Measurements from ENCODE around the gene FAM72B. TPM values are rescaled to one million over a fixed set of nuclear protein-coding genes. Genes with fewer than 3 reads are reported as not detected.
"Not testable (repeated sequence)": the region's sequence is repeated elsewhere in the genome, so short reads cannot be mapped to it uniquely, and the experiment has no call there.

FAM72B gene
- total and polyA plus RNA-seq, 2 donors, result 3.5 to 8.5 TPM

DNA sequence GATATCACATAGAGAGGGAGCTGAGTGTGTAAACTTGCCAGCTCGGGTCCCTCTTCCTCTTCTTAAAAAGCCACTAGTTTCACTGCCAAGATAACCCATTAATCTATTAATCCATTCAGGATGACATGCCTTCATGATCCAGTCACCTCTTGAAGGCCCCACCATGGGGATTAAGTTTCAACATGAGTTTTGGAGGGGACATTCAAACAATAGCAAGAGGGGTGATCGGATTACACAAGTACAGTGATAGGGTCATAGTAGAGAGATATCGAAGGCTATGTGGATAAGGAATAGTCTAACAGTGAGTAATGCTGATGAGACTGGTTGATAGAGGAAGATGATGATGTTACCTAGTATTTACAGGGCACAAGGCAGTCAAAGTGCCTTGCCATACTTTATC, 18.8 kb upstream of the FAM72B start:
- DNase-seq (ENCODE audit: low read depth in 6 of 9, low spot score in 9 of 9); H3K27me3 ChIP-seq (ENCODE audit: control insufficient read depth in 2 of 2, insufficient read depth in 1 of 2, low read length in 1 of 2); H3K36me3 ChIP-seq (ENCODE audit: control insufficient read depth in 2 of 2, insufficient read depth in 2 of 2, low read length in 1 of 2); H3K27ac ChIP-seq (ENCODE audit: low read depth in 1 of 2, low read length in 1 of 2); H3K4me1 ChIP-seq (ENCODE audit: control insufficient read depth in 2 of 2, insufficient read depth in 2 of 2, low read length in 2 of 2); H3K9me3 ChIP-seq (ENCODE audit: control insufficient read depth in 2 of 2, insufficient read depth in 1 of 2, low read length in 1 of 2); H3K4me3 ChIP-seq (ENCODE audit: low read length in 2 of 2): not testable (repeated sequence)
- 99% methylated on average over 3 of the region's 3 CpGs for WGBS

DNA sequence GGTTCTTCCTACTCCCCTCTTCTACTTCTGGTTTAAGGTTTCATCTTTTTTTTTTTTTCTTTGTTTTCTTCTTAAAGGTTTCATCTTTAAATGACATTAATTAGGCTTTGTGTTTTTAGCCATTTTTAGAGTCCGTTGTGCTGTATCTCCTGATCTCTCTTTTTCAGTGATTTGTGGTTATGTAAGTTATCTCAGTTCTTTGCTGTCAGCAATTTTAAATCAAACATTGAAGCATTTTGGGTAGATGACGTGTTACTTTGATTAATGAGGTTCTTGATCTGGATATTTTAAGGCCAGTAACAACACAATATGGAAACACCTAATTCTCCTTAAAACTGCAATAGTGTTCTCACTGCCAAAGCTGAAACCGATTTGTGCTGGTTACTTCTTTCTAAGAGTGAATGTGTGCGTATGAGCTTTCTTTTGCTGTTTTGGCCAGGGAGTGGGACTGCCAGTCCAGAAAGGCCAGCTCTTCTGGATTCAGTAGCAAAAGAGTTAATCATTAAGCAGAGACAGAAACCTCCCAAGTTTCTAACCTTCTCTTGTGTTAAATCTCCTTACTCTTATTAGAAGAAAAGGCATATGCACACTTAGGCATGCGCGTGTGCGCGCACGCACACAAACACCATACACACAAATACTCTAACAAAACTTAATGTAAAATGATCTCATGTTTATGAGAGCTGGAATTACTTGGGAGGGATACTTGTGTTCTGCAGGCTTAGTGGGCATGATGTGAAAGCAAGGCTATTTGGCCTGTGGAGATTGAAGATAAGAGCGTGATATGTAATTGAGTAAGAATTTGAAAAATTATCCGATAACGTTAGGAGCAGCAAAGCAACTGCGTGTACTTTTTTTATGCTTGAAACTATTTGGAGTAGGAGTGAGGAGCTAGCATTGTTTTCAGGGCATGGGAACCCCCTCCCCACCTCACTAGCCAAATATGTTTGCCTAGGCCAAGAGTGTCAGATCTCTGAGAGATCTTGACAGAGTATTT, 17.1 kb upstream of the FAM72B start:
- H3K36me3 ChIP-seq (ENCODE audit: control insufficient read depth in 2 of 2, insufficient read depth in 2 of 2, low read length in 1 of 2); H3K4me1 ChIP-seq (ENCODE audit: control insufficient read depth in 2 of 2, insufficient read depth in 2 of 2, low read length in 2 of 2); H3K27ac ChIP-seq (ENCODE audit: low read depth in 1 of 2, low read length in 1 of 2); DNase-seq (ENCODE audit: low read depth in 6 of 9, low spot score in 9 of 9); H3K9me3 ChIP-seq (ENCODE audit: control insufficient read depth in 2 of 2, insufficient read depth in 1 of 2, low read length in 1 of 2); H3K27me3 ChIP-seq (ENCODE audit: control insufficient read depth in 2 of 2, insufficient read depth in 1 of 2, low read length in 1 of 2); H3K4me3 ChIP-seq (ENCODE audit: low read length in 2 of 2): not testable (repeated sequence)
- 91% methylated on average over 9 of the region's 13 CpGs for WGBS

DNA sequence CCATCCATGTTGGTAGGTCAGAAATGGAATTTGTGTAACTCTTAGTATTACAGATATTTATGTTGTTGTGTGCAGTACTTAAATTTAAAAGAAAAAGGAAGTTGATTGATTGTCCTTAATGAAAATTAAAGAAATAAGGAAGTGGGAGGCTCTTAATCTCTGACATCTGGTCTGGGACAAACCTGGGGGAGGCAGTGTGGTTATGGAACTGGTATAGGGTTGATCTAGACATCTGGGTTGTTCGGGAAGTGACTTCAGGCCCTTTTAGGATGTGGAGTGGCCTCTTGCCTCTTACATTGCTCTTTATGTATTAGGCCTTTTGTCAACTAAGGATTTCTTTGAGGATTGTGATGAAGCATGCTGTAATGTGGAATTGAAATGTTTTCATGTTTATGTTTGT, 16.1 kb upstream of the FAM72B start:
- not testable (repeated sequence) for DNase-seq (ENCODE audit: low read depth in 6 of 9, low spot score in 9 of 9); H3K27ac ChIP-seq (ENCODE audit: low read depth in 1 of 2, low read length in 1 of 2); H3K4me1 ChIP-seq (ENCODE audit: control insufficient read depth in 2 of 2, insufficient read depth in 2 of 2, low read length in 2 of 2); H3K36me3 ChIP-seq (ENCODE audit: control insufficient read depth in 2 of 2, insufficient read depth in 2 of 2, low read length in 1 of 2); H3K9me3 ChIP-seq (ENCODE audit: control insufficient read depth in 2 of 2, insufficient read depth in 1 of 2, low read length in 1 of 2); H3K27me3 ChIP-seq (ENCODE audit: control insufficient read depth in 2 of 2, insufficient read depth in 1 of 2, low read length in 1 of 2); H3K4me3 ChIP-seq (ENCODE audit: low read length in 2 of 2)
- WGBS, result no CpG with 5 or more reads among the region's 1 CpG

DNA sequence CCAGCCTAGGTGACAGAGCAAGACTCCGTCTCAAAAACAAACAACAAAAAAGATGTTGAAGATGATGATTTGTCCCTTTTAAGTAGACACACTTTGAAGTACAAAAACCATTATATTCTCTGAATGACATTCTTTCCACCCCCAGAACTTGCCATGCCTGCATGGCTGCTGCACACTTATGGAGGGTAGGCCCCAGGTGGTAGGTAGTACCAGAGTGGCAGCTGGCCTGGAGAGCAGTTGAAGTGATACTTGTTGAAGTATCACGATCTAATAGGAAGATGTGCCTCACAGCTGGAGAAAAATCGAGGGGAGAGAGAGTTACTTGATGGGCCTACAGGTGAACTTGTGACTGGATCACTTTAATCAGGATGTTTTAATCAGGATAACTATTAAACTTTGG, 15.6 kb upstream of the FAM72B start:
- 94% methylated on average over 1 of the region's 3 CpGs for WGBS
- H3K9me3 ChIP-seq (ENCODE audit: control insufficient read depth in 2 of 2, insufficient read depth in 1 of 2, low read length in 1 of 2); H3K4me3 ChIP-seq (ENCODE audit: low read length in 2 of 2): not testable (repeated sequence)

DNA sequence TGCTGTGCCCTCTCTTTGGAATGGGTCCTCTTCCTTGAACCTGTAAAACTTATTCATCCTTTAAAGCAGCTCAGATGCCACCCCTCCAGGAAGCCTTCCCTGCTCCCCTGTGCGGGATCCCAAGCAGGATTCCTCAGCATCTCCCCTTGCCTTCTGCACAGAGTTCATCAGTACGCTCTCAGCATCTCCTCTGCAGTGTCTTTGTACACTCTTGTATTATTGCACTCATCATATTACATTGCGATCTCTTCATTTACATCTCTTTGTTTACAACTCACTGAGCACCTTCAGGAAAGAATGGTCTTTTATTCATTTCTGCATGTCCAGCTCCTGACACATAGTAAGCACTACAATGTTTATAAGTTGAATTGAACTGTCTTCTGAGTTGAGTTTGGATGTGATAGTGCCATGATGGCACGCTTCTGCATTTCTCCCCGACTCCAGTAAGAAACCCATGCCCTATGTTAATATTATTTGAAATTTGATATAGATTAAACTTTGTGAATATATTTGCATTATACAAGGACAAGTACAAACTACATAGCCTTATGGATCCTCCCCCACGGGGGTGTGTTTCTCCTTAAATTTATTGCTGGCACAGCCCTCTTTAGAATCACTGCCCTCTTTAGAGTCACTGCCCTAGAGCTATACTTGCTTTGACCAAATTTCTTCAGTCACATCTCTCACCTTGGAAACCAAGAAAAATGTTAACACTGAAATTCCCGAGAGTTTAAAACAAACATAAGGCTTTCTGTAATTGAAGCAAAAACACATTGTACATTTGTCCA, 13.1 kb upstream of the FAM72B start:
- not testable (repeated sequence) for H3K4me1 ChIP-seq (ENCODE audit: control insufficient read depth in 2 of 2, insufficient read depth in 2 of 2, low read length in 2 of 2); H3K27ac ChIP-seq (ENCODE audit: low read depth in 1 of 2, low read length in 1 of 2); H3K4me3 ChIP-seq (ENCODE audit: low read length in 2 of 2); DNase-seq (ENCODE audit: low read depth in 6 of 9, low spot score in 9 of 9); H3K9me3 ChIP-seq (ENCODE audit: control insufficient read depth in 2 of 2, insufficient read depth in 1 of 2, low read length in 1 of 2); H3K36me3 ChIP-seq (ENCODE audit: control insufficient read depth in 2 of 2, insufficient read depth in 2 of 2, low read length in 1 of 2); H3K27me3 ChIP-seq (ENCODE audit: control insufficient read depth in 2 of 2, insufficient read depth in 1 of 2, low read length in 1 of 2)
- 94% methylated on average over 3 of the region's 7 CpGs for WGBS

More for the DNA sequence above, 15.6 kb upstream of the FAM72B start:
- not testable (repeated sequence) for H3K27me3 ChIP-seq (ENCODE audit: control insufficient read depth in 2 of 2, insufficient read depth in 1 of 2, low read length in 1 of 2); H3K27ac ChIP-seq (ENCODE audit: low read depth in 1 of 2, low read length in 1 of 2); H3K4me1 ChIP-seq (ENCODE audit: control insufficient read depth in 2 of 2, insufficient read depth in 2 of 2, low read length in 2 of 2); DNase-seq (ENCODE audit: low read depth in 6 of 9, low spot score in 9 of 9); H3K36me3 ChIP-seq (ENCODE audit: control insufficient read depth in 2 of 2, insufficient read depth in 2 of 2, low read length in 1 of 2)

DNA sequence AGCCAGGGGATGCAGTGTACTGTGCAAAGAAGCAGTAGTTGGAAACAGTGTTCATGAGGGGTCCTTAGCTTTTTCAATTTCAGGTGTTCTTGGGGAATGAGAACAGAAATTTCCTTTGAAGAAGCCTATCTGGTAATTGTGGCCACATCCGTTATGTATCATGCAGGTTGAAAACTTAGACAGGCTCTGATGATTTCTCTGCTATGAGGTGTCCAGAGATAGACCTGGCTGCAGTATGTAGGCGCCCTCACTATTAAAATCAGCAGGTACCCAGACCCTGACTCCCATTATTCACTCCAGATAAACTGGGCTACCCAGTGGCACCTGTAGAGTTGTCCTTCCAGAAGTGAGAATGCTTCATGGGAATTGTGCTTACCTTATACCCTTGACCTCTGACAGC, 8.4 kb upstream of the FAM72B start:
- H3K36me3 ChIP-seq (ENCODE audit: control insufficient read depth in 2 of 2, insufficient read depth in 2 of 2, low read length in 1 of 2); H3K27ac ChIP-seq (ENCODE audit: low read depth in 1 of 2, low read length in 1 of 2); H3K4me1 ChIP-seq (ENCODE audit: control insufficient read depth in 2 of 2, insufficient read depth in 2 of 2, low read length in 2 of 2); H3K9me3 ChIP-seq (ENCODE audit: control insufficient read depth in 2 of 2, insufficient read depth in 1 of 2, low read length in 1 of 2); H3K27me3 ChIP-seq (ENCODE audit: control insufficient read depth in 2 of 2, insufficient read depth in 1 of 2, low read length in 1 of 2); H3K4me3 ChIP-seq (ENCODE audit: low read length in 2 of 2); DNase-seq (ENCODE audit: low read depth in 6 of 9, low spot score in 9 of 9): not testable (repeated sequence)
- 89% methylated on average over 1 of the region's 2 CpGs for WGBS

DNA sequence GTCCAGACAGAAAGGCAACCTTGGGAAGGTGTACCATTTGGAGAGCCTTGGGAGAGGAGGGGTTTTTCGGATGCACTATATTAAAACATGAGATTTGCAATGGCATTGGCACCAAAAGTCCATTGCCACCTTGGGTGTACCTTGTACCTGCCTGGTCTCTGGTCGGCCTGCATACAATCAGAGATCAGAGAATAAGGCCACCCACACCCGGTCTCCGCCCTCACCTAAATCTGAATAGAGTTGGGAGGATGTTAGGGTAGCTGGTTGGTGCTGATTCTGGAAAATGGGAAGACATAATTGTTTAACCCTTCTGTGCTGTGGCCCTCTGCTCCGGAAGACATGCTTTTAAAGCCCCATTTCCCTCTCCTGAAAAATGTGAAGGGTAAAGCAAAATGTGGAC, 3.8 kb upstream of the FAM72B start:
- not testable (repeated sequence) for H3K4me3 ChIP-seq (ENCODE audit: low read length in 2 of 2); H3K9me3 ChIP-seq (ENCODE audit: control insufficient read depth in 2 of 2, insufficient read depth in 1 of 2, low read length in 1 of 2); H3K27ac ChIP-seq (ENCODE audit: low read depth in 1 of 2, low read length in 1 of 2); H3K27me3 ChIP-seq (ENCODE audit: control insufficient read depth in 2 of 2, insufficient read depth in 1 of 2, low read length in 1 of 2); H3K36me3 ChIP-seq (ENCODE audit: control insufficient read depth in 2 of 2, insufficient read depth in 2 of 2, low read length in 1 of 2); DNase-seq (ENCODE audit: low read depth in 6 of 9, low spot score in 9 of 9); H3K4me1 ChIP-seq (ENCODE audit: control insufficient read depth in 2 of 2, insufficient read depth in 2 of 2, low read length in 2 of 2)
- 94% methylated on average over 5 of the region's 5 CpGs for WGBS

DNA sequence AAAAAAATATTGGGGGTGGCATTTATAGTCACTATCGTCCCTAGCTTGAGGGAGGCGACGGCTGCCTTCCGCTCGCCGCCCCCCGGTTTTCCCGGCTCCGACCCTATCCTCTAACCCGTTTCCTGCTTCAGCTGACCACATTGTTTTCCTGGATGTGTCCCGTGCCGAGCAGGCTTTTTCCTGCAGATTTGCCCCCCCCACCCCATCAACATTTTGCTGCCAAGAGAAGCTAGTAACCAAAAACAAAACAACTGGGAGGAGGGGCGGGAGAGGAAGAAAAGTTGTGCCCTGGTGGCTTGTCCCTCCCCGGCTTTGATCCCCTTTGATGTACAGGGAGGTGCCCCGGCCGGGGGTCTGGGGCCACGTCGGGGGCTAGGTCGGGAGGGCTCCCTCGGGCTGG, 2.1 kb upstream of the FAM72B start:
- DNase-seq (ENCODE audit: low read depth in 6 of 9, low spot score in 9 of 9); H3K4me1 ChIP-seq (ENCODE audit: control insufficient read depth in 2 of 2, insufficient read depth in 2 of 2, low read length in 2 of 2); H3K27ac ChIP-seq (ENCODE audit: low read depth in 1 of 2, low read length in 1 of 2); H3K4me3 ChIP-seq (ENCODE audit: low read length in 2 of 2); H3K9me3 ChIP-seq (ENCODE audit: control insufficient read depth in 2 of 2, insufficient read depth in 1 of 2, low read length in 1 of 2); H3K36me3 ChIP-seq (ENCODE audit: control insufficient read depth in 2 of 2, insufficient read depth in 2 of 2, low read length in 1 of 2); H3K27me3 ChIP-seq (ENCODE audit: control insufficient read depth in 2 of 2, insufficient read depth in 1 of 2, low read length in 1 of 2): not testable (repeated sequence)
- WGBS, result 0% methylated on average over 6 of the region's 20 CpGs

DNA sequence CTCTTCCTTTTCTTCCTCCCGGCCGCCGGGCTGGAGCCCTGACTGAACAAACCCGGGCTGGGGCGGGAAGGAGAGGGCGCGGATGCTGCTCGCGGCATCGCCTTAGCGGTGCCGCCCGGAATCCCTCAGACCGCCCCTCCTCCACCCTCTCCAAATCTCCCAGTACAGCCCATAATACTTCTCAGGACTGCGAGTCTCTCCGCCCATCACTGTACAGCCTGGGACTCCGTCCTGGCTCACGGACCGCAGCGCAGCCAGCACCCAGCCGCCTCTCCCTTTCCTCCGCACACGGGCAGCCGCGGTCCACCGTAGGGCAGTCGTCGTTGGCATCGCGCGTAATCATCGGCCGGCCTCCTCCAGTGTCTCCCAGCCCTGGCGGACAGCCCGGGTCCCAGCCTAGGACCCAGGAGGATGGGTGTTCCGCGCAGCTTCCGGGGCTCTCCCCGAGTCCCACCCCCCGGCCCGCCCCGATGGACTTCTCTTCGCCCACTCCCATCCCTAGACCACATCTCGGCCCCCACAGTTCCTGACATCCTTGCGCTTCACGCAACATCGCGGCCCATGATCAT, 1.1 kb upstream of the FAM72B start:
- not testable (repeated sequence) for H3K4me1 ChIP-seq (ENCODE audit: control insufficient read depth in 2 of 2, insufficient read depth in 2 of 2, low read length in 2 of 2); DNase-seq (ENCODE audit: low read depth in 6 of 9, low spot score in 9 of 9); H3K27me3 ChIP-seq (ENCODE audit: control insufficient read depth in 2 of 2, insufficient read depth in 1 of 2, low read length in 1 of 2); H3K27ac ChIP-seq (ENCODE audit: low read depth in 1 of 2, low read length in 1 of 2); H3K36me3 ChIP-seq (ENCODE audit: control insufficient read depth in 2 of 2, insufficient read depth in 2 of 2, low read length in 1 of 2); H3K9me3 ChIP-seq (ENCODE audit: control insufficient read depth in 2 of 2, insufficient read depth in 1 of 2, low read length in 1 of 2)
- H3K4me3 ChIP-seq (ENCODE audit: low read length in 2 of 2), result peak overlapping the region; percentile 26 to 27
- no CpG with 5 or more reads among the region's 48 CpGs for WGBS
